Measurements from ENCODE around the gene CDSN.

DNA sequence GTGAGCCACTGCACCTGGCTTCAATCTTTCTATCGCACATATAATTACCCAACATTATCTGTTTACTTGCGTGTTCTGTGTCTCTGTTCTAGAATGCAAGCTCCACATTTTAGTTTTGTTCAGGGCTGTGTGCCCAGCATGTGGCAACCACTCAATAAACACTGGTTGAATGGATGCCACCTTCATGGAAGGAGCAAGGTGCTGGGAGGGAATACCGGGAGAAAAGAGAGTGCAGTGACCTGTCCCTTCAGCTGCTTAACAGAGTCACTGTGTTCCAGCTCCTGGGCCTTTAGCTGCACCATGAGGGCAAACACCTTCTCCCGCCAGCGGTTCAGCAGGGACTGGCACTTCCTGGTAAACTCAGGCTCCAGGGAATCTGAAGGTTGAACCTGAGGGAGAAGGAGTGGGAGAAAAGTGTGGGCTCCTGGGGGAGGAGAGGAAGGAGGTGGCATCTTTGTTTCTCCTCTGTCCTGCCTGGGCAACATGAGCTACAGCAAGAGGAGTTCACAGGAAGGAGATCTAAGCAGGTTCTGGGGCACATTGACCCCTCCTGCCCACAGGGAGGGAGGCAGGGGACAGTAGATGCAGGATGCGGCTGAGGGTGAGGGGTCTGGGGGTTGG, 29.7 kb upstream of the CDSN start:
- TF ChIP-seq, protein P1, sequence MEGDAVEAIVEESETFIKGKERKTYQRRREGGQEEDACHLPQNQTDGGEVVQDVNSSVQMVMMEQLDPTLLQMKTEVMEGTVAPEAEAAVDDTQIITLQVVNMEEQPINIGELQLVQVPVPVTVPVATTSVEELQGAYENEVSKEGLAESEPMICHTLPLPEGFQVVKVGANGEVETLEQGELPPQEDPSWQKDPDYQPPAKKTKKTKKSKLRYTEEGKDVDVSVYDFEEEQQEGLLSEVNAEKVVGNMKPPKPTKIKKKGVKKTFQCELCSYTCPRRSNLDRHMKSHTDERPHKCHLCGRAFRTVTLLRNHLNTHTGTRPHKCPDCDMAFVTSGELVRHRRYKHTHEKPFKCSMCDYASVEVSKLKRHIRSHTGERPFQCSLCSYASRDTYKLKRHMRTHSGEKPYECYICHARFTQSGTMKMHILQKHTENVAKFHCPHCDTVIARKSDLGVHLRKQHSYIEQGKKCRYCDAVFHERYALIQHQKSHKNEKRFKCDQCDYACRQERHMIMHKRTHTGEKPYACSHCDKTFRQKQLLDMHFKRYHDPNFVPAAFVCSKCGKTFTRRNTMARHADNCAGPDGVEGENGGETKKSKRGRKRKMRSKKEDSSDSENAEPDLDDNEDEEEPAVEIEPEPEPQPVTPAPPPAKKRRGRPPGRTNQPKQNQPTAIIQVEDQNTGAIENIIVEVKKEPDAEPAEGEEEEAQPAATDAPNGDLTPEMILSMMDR (IDR thresholded peaks at IDR 0.05; ENCODE audit: low read depth, low read length): no peak
- no peak for TF ChIP-seq EZH2phosphoT487 (IDR thresholded peaks at IDR 0.05; ENCODE audit: low read depth)

Measured in OCI-LY3 (cell line).